Calu3 (cell line): ENCODE measurements around the gene PTPRE. TPM values are rescaled to one million over a fixed set of nuclear protein-coding genes. Genes with fewer than 3 reads are reported as not detected.

ENCODE experiments used
- BruUV-seq: library from RNA; stranded (reverse); fragments of 400-500 nt; replicated peaks from 2 replicates; lab custom pipeline; 2021; lab: Mats Ljungman, UMichigan
- CTCF ChIA-PET: fragments of 300-600 bp; sonication (Branson Sonifier 250); formaldehyde crosslinking; loops from one replicate; lab custom pipeline; 2022; ENCODE audit warnings: antibody characterized with exemption; lab: Charles Lee
- DNase-seq: peaks from one replicate; pipeline ENCODE4 v3.0.0; 2022
- H3K27ac Mint-ChIP-seq: one replicate; pipeline ENCODE4 v1.8.0; 2022; ENCODE audit warnings: mixed read lengths; ENCODE audit not compliant: unreplicated experiment
- H3K27me3 Mint-ChIP-seq: one replicate; pipeline ENCODE4 v1.8.0; 2022; ENCODE audit warnings: mixed read lengths; ENCODE audit not compliant: unreplicated experiment
- H3K36me3 Mint-ChIP-seq: one replicate; pipeline ENCODE4 v1.8.0; 2022; ENCODE audit warnings: mild to moderate bottlenecking, moderate library complexity, mixed read lengths; ENCODE audit not compliant: insufficient read depth, unreplicated experiment
- H3K4me1 Mint-ChIP-seq: one replicate; pipeline ENCODE4 v1.8.0; 2022; ENCODE audit warnings: mild to moderate bottlenecking, low read depth, mixed read lengths; ENCODE audit not compliant: unreplicated experiment
- H3K4me3 Mint-ChIP-seq: one replicate; pipeline ENCODE4 v1.8.0; 2022; ENCODE audit warnings: mild to moderate bottlenecking, low read depth, moderate library complexity, mixed read lengths; ENCODE audit not compliant: unreplicated experiment
- H3K9me3 Mint-ChIP-seq: one replicate; pipeline ENCODE4 v1.8.0; 2022; ENCODE audit warnings: low read depth, mixed read lengths; ENCODE audit not compliant: unreplicated experiment
- intact Hi-C: fragments of 100-400 bp; cut with micrococcal nuclease; formaldehyde crosslinking; loops from one replicate; pipeline ENCODE4 v1.10.0; 2022; ENCODE audit not compliant: unreplicated experiment
- total RNA-seq: library from RNA; stranded (reverse); gene quantifications from 2 replicates; pipeline ENCODE4 v1.2.3, GENCODE V29; 2022
- TF ChIP-seq, protein P1 (sequence below): fragments of 200-600 bp; IDR thresholded peaks from one replicate; pipeline ENCODE4 v1.8.0; 2022; ENCODE audit warnings: antibody characterized with exemption; ENCODE audit not compliant: unreplicated experiment

PTPRE gene
- total RNA-seq, 1 experiment from 2014 or later: 7.6 TPM

DNA sequence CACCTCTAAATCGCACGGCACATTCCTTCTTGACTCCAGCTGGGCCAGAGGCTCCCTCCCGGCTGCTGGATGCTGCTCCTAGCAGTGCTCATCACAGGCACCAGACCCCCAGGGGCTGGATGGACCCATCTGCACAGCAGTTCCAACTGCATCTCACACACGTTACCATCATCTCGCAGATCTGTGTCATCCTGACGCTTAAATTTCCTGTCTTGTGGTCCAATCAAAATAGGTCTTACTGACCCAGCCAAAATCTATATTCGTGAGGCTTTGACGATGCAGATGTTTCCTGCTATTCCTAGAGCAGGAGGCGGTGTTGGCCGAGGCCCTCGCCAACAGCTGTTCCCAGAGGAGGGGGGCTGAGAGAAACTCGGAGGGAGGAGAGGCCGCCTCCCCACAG is 111.3 kb downstream of the PTPRE start:
- Mint-ChIP-seq H3K9me3 (no peaks in the 10 kb centered on the region), H3K4me1 (no peaks in the 10 kb centered on the region), H3K27me3 (no peaks in the 10 kb centered on the region), H3K4me3 (no peak overlapping the region), H3K27ac (no peak overlapping the region), H3K36me3 (no peaks in the 10 kb centered on the region)
- TF ChIP-seq, protein P1, sequence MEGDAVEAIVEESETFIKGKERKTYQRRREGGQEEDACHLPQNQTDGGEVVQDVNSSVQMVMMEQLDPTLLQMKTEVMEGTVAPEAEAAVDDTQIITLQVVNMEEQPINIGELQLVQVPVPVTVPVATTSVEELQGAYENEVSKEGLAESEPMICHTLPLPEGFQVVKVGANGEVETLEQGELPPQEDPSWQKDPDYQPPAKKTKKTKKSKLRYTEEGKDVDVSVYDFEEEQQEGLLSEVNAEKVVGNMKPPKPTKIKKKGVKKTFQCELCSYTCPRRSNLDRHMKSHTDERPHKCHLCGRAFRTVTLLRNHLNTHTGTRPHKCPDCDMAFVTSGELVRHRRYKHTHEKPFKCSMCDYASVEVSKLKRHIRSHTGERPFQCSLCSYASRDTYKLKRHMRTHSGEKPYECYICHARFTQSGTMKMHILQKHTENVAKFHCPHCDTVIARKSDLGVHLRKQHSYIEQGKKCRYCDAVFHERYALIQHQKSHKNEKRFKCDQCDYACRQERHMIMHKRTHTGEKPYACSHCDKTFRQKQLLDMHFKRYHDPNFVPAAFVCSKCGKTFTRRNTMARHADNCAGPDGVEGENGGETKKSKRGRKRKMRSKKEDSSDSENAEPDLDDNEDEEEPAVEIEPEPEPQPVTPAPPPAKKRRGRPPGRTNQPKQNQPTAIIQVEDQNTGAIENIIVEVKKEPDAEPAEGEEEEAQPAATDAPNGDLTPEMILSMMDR: no peak
- no peak for DNase-seq
- intact Hi-C loops: loop anchor here (10.0 kb wide), 1 partner anchor 47 kb away; no protein-coding TSS in a partner anchor
- CTCF ChIA-PET: interaction anchor here (0.6 to 0.7 kb wide), 2 partner anchors 11 to 303 kb away, joined by 3 read pairs; no protein-coding TSS in a partner anchor
- BruUV-seq: no TSS peak

DNA sequence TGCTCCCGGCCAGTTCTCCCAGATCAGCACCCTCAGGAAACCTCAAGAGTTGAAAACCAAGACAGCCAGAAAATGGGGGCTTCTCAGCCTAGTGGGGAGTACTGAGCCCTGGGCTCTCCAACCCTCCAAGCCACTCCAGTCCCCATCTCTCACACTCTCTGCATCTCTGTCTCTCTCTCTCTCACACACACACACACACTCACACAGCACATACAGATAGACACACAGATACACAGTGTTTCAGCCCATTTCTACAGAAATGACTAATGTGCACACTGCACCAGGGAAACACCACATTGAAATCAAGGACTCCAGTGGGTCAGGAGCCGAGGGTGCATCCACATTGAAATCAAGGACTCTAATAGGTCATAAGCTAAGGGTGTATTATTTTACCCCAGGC is 111.8 kb downstream of the PTPRE start:
- DNase-seq: no peak
- no peaks in the 10 kb centered on the region for H3K4me1 Mint-ChIP-seq
- TF ChIP-seq, protein P1: no peak
- H3K27me3 Mint-ChIP-seq: no peaks in the 10 kb centered on the region
- CTCF ChIA-PET: interaction anchor here (0.6 kb wide), 1 partner anchor 11 kb away, joined by 3 read pairs; no protein-coding TSS in a partner anchor
- H3K9me3 Mint-ChIP-seq: no peaks in the 10 kb centered on the region
- H3K27ac Mint-ChIP-seq: no peak overlapping the region
- H3K36me3 Mint-ChIP-seq: no peaks in the 10 kb centered on the region
- intact Hi-C loops: loop anchor here (10.0 kb wide), 1 partner anchor 46 kb away; no protein-coding TSS in a partner anchor
- no TSS peak for BruUV-seq
- H3K4me3 Mint-ChIP-seq: no peak overlapping the region

DNA sequence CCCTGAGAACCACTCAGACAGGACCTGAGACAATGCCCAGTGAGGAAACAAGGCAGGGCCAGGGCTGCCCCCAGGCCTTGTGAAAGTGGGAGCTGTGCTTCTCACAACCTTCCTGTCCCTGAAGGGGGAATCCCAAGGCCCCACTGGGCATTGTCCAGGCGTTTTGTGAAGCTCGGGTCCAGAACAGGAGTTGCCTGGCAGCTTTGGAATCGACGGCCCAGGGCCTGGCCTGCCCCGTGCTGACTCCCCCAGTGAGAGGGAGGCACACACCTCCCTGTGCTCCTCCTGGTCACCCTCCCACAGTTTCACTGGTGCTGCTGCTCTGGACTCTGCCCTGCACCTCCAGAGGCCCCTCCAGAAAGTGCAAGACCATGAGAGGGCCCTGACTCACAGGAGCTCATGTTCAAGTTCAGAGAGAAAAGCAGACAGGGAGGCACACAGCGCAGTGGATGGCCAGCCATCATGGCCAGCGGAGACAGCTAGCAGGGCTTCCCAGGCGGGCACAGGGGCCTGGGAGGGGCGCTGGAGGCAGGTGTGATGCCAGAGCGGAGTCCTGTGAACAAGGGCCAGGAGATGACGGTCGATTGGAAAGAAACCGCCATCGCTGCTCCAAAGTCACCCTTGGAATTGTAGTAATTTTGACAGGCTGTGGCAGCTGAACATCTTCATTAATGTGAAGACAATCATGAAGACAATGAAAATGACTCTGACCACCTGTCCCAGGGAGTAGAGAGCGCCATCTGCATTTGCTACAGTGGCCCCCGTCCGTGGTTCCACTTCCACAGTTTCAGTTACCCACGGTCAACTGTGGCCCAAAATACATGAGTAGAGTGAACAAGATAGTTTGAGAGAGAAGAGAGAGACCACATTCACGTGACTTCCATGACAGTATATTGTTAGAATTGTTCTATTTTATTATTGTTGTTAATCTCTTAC is 115.6 kb downstream of the PTPRE start:
- no TSS peak for BruUV-seq
- CTCF ChIA-PET: no interaction called here
- H3K27ac Mint-ChIP-seq: no peak overlapping the region

DNA sequence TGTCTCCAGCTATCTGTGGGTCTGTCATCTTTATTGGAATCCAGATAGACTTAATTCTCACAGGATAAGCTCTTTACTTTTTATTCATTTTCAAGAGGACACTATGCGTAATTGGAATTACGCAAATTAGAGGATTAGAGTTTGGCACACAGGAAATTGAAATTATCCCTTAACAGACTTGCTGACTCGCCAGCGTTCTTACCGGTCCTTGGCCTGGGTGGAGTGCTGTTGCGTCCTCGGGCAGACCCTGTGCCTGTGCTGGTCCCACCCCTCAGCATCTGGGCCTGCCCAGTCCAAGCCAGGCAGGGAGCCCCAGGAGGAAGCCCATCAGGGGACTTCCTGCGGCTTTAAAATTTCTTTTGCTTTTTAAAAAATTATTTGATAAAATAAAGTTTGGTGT is 117.5 kb downstream of the PTPRE start:
- CTCF ChIA-PET: no interaction called here
- intact Hi-C loops: no loop called here
- no TSS peak for BruUV-seq
- no peak for DNase-seq
- H3K4me3 Mint-ChIP-seq: no peak overlapping the region
- H3K36me3 Mint-ChIP-seq: peaks cover 4% of the 10 kb centered on the region
- no peak overlapping the region for H3K27ac Mint-ChIP-seq
- H3K27me3 Mint-ChIP-seq: no peaks in the 10 kb centered on the region
- TF ChIP-seq, protein P1: no peak
- H3K9me3 Mint-ChIP-seq: no peaks in the 10 kb centered on the region
- H3K4me1 Mint-ChIP-seq: no peaks in the 10 kb centered on the region

More for the DNA sequence above, 115.6 kb downstream of the PTPRE start:
- H3K36me3 Mint-ChIP-seq: no peaks in the 10 kb centered on the region
- no peak overlapping the region for H3K4me3 Mint-ChIP-seq
- no peak for DNase-seq
- no peaks in the 10 kb centered on the region for H3K4me1 Mint-ChIP-seq
- intact Hi-C loops: no loop called here
- no peaks in the 10 kb centered on the region for H3K9me3 Mint-ChIP-seq
- TF ChIP-seq, protein P1: no peak
- no peaks in the 10 kb centered on the region for H3K27me3 Mint-ChIP-seq
